DOHH2 (cell line): Measurements from ENCODE around the gene ARMH2.

Experiments used
- CTCF ChIP-seq: fragments of 200-600 bp; sonication (generic); IDR thresholded peaks from one replicate; pipeline ENCODE4 v1.5.1; 2014; ENCODE audit warnings: antibody characterized with exemption, mild to moderate bottlenecking, low read depth, low read length; ENCODE audit not compliant: poor library complexity, severe bottlenecking
- EZH2phosphoT487 ChIP-seq: fragments of 200-600 bp; sonication (generic); IDR thresholded peaks from 2 replicates; pipeline ENCODE4 v1.6.1; 2017; ENCODE audit warnings: borderline replicate concordance, mild to moderate bottlenecking, antibody characterized with exemption, low read length, moderate library complexity, mixed read lengths

- TF ChIP-seq CTCF (no peak), EZH2phosphoT487 (no peak)
Measured at GRCh38 chr6:24749297-24749696, 49.4 kb downstream of the ARMH2 start.
